Parathyroid adenoma (tissue), 2 donors: ENCODE results near the gene RAD50.

Experiments used
- H2AFZ ChIP-seq: fragments of 300-600 bp; sonication (generic); one replicate; pipeline ENCODE4 v1.7.0; 2017; ENCODE audit warnings: antibody characterized with exemption, mild to moderate bottlenecking
- H3K27ac ChIP-seq: fragments of 300-600 bp; sonication (generic); one replicate; pipeline ENCODE4 v1.7.0; 2017
- H3K27me3 ChIP-seq: fragments of 300-600 bp; sonication (generic); one replicate; pipeline ENCODE4 v1.7.0; 2017; ENCODE audit warnings: low read length; ENCODE audit not compliant: control insufficient read depth, insufficient read depth
- H3K36me3 ChIP-seq: fragments of 300-600 bp; sonication (generic); one replicate; pipeline ENCODE4 v1.7.0; 2017; ENCODE audit warnings: low read length; ENCODE audit not compliant: control insufficient read depth, insufficient read depth
- H3K4me1 ChIP-seq: fragments of 300-600 bp; sonication (generic); one replicate; pipeline ENCODE4 v1.7.0; 2017; ENCODE audit warnings: control low read depth
- H3K4me2 ChIP-seq: fragments of 300-600 bp; sonication (generic); one replicate; pipeline ENCODE4 v1.7.0; 2017; ENCODE audit warnings: low read length
- H3K4me3 ChIP-seq: fragments of 300-600 bp; sonication (generic); one replicate; pipeline ENCODE4 v1.7.0; 2017; ENCODE audit warnings: low read depth, low read length
- H3K79me2 ChIP-seq: fragments of 300-600 bp; sonication (generic); one replicate; pipeline ENCODE4 v1.7.0; 2017; ENCODE audit warnings: control low read depth
- H3K9ac ChIP-seq: fragments of 300-600 bp; sonication (generic); one replicate; pipeline ENCODE4 v1.7.0; 2017; ENCODE audit warnings: mild to moderate bottlenecking
- H3K9me3 ChIP-seq: fragments of 300-600 bp; sonication (generic); one replicate; pipeline ENCODE4 v1.7.0; 2017; ENCODE audit warnings: low read length; ENCODE audit not compliant: control insufficient read depth
- CTCF ChIP-seq: fragments of 300-600 bp; sonication (generic); IDR thresholded peaks from one replicate; pipeline ENCODE4 v1.7.0; 2017; ENCODE audit warnings: antibody characterized with exemption, mild to moderate bottlenecking
- donor health status: primary hyperparathyroidism.

Gene RAD50

GRCh38 chr5:132658381-132659302, 101.9 kb downstream of the RAD50 start:
- no peak for TF ChIP-seq CTCF
- Histone ChIP-seq H3K9ac (no peak overlapping the region), H3K36me3 (no peaks in the 10 kb centered on the region), H3K4me2 (no peak overlapping the region), H3K27ac (no peak overlapping the region), H2AFZ (no peak overlapping the region), H3K4me1 (no peaks in the 10 kb centered on the region), H3K79me2 (no peaks in the 10 kb centered on the region), H3K27me3 (no peaks in the 10 kb centered on the region), H3K4me3 (no peak overlapping the region), H3K9me3 (no peaks in the 10 kb centered on the region)

DNA sequence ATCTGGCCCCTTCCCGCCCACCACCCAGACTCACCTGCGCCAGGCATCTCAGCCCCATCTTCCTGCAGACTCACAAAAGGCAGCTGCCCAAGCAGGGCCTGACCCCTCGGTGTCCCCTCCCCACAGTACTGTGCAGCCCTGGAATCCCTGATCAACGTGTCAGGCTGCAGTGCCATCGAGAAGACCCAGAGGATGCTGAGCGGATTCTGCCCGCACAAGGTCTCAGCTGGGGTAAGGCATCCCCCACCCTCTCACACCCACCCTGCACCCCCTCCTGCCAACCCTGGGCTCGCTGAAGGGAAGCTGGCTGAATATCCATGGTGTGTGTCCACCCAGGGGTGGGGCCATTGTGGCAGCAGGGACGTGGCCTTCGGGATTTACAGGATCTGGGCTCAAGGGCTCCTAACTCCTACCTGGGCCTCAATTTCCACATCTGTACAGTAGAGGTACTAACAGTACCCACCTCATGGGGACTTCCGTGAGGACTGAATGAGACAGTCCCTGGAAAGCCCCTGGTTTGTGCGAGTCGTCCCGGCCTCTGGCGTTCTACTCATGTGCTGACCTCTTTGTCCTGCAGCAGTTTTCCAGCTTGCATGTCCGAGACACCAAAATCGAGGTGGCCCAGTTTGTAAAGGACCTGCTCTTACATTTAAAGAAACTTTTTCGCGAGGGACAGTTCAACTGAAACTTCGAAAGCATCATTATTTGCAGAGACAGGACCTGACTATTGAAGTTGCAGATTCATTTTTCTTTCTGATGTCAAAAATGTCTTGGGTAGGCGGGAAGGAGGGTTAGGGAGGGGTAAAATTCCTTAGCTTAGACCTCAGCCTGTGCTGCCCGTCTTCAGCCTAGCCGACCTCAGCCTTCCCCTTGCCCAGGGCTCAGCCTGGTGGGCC, 103.1 kb downstream of the RAD50 start:
- TF ChIP-seq CTCF = no peak

DNA sequence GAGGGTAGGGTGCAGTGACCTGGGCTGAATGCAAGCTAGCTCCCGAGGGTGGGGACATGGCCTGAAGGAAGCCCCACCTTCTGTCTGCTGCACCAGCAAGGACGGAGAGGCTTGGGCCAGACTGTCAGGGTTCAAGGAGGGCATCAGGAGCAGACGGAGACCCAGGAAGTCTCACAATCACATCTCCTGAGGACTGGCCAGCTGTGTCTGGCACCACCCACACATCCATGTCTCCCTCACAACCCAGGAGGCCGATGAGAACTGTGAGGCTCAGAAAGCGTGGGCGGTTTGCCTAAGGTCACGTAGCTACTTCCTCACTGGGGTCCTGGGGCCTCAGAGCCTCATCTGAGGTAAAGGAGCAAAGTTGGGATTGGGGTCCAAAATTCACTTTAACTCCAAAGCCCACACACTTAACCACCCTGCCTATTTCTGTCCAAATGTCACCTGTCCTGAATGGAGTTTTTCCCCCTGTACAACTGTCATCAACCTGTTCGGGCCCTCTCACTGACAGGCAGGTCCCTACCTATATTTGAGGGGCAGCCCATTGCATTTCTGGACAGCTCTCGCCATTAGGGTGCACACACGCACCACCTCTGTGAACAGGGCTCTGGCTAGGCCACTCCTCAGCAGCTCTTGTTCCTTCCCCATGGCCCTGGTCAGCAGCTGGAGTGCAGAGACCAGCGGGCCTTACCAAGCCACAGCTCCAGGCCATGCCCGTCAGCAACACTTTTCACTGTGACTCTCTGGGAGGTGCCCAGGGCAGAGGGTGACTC, 104.6 kb downstream of the RAD50 start:
- no peaks in the 10 kb centered on the region for H3K4me1 ChIP-seq

More for the DNA sequence above, 103.1 kb downstream of the RAD50 start:
- Histone ChIP-seq H3K9ac (no peak overlapping the region), H3K4me2 (no peak overlapping the region), H3K9me3 (no peaks in the 10 kb centered on the region), H3K36me3 (no peaks in the 10 kb centered on the region), H3K4me3 (no peak overlapping the region), H3K79me2 (no peaks in the 10 kb centered on the region), H3K4me1 (no peaks in the 10 kb centered on the region), H3K27me3 (no peaks in the 10 kb centered on the region), H3K27ac (no peak overlapping the region), H2AFZ (no peak overlapping the region)

DNA sequence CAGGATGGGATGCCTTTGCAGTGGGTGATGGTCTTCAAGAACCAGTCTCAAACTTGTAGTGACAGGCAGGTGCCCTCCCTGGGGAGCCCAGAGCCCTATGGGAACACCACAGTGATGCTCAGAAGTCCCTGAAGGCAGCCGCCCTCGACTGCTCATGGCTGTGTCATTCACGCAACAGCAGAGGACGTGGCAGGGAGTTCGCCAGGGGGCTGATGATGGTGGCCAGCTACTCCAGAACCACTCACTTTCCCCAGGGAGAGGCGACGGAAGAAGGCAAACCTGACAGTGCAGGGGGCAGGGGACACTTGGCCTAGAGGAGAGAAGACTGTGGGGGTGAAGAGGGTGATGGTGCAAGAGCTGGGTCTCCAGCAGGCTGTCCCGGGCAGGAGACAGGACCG, 105.2 kb downstream of the RAD50 start:
- Histone ChIP-seq H3K4me1 (no peaks in the 10 kb centered on the region), H3K4me2 (no peak overlapping the region), H3K36me3 (no peaks in the 10 kb centered on the region), H2AFZ (no peak overlapping the region), H3K79me2 (no peaks in the 10 kb centered on the region), H3K9ac (no peak overlapping the region), H3K9me3 (no peaks in the 10 kb centered on the region), H3K27ac (no peak overlapping the region), H3K4me3 (no peak overlapping the region), H3K27me3 (no peaks in the 10 kb centered on the region)
- no peak for TF ChIP-seq CTCF

More for the DNA sequence above, 104.6 kb downstream of the RAD50 start:
- H3K9ac ChIP-seq = no peak overlapping the region
- H3K9me3 ChIP-seq = no peaks in the 10 kb centered on the region
- no peak for TF ChIP-seq CTCF
- no peak overlapping the region for H3K4me2 ChIP-seq
- no peaks in the 10 kb centered on the region for H3K79me2 ChIP-seq
- H3K27me3 ChIP-seq = no peaks in the 10 kb centered on the region
- H3K36me3 ChIP-seq = no peaks in the 10 kb centered on the region
- no peak overlapping the region for H3K27ac ChIP-seq
- H2AFZ ChIP-seq = no peak overlapping the region
- H3K4me3 ChIP-seq = no peak overlapping the region
